A673 (cell line): Measurements from ENCODE around the gene AGER.

Experiments used
- CTCF ChIP-seq: fragments of 300-800, 200-600 bp; sonication (generic); conservative IDR thresholded peaks from 2 replicates; pipeline ENCODE4 v1.5.1; 2017; ENCODE audit warnings: low read depth, mild to moderate bottlenecking, antibody characterized with exemption, low read length, moderate library complexity, mixed read lengths
- EZH2 ChIP-seq: fragments of 200-600 bp; sonication (generic); IDR thresholded peaks from 2 replicates; pipeline ENCODE4 v1.6.1; 2017; ENCODE audit warnings: borderline replicate concordance, low read depth, mild to moderate bottlenecking, mixed read lengths, antibody characterized with exemption, low read length; ENCODE audit not compliant: poor library complexity, severe bottlenecking

- TF ChIP-seq CTCF = no peak
- TF ChIP-seq EZH2 = no peak
These were observed 27.2 kb downstream of the AGER start for GRCh38 chr6:32156891-32157290.
